Osteoblast (primary cell): ENCODE data around the gene CNBD2. TPM values are rescaled to one million over a fixed set of nuclear protein-coding genes. Genes with fewer than 3 reads are reported as not detected.
"Not testable (repeated sequence)": the region's sequence is repeated elsewhere in the genome, so short reads cannot be mapped to it uniquely, and the experiment has no call there.

ENCODE experiments used
- DNase-seq: peaks from one replicate; pipeline ENCODE4 v3.0.0; 2011; ENCODE audit warnings: low spot score, mixed read lengths; ENCODE audit not compliant: insufficient read length; ENCODE audit errors: missing footprints
- H2AFZ ChIP-seq: 2 replicates; pipeline ENCODE4 v1.6.0; 2011; ENCODE audit warnings: mild to moderate bottlenecking, low read length
- H3K27ac ChIP-seq: 2 replicates; pipeline ENCODE4 v1.5.1; 2011; ENCODE audit warnings: mild to moderate bottlenecking, low read depth, low read length, moderate library complexity
- H3K27me3 ChIP-seq: 2 replicates; pipeline ENCODE4 v1.6.0; 2012; ENCODE audit warnings: mild to moderate bottlenecking, control low read depth, inconsistent platforms, low read length, moderate library complexity; ENCODE audit not compliant: insufficient read depth
- H3K36me3 ChIP-seq: 2 replicates; pipeline ENCODE4 v1.5.1; 2011; ENCODE audit warnings: mild to moderate bottlenecking, low read length, control low read depth, moderate library complexity; ENCODE audit not compliant: insufficient read depth
- H3K4me1 ChIP-seq: 2 replicates; pipeline ENCODE4 v1.5.1; 2011; ENCODE audit warnings: mild to moderate bottlenecking, low read length, control low read depth, moderate library complexity; ENCODE audit not compliant: insufficient read depth
- H3K4me2 ChIP-seq: 2 replicates; pipeline ENCODE4 v1.6.0; 2011; ENCODE audit warnings: mild to moderate bottlenecking, low read length; ENCODE audit not compliant: insufficient read depth
- H3K4me3 ChIP-seq: fragments of 200-600 bp; sonication (generic); 3 replicates; pipeline ENCODE4 v1.5.1; 2012; ENCODE audit warnings: mild to moderate bottlenecking, low read length, inconsistent platforms; ENCODE audit not compliant: insufficient read depth
- H3K79me2 ChIP-seq: 2 replicates; pipeline ENCODE4 v1.6.0; 2012; ENCODE audit warnings: mild to moderate bottlenecking, low read length, control low read depth, inconsistent platforms; ENCODE audit not compliant: insufficient read depth
- H3K9me3 ChIP-seq: 2 replicates; pipeline ENCODE4 v1.5.1; 2011; ENCODE audit warnings: low read depth, low read length, control low read depth
- H4K20me1 ChIP-seq: 2 replicates; pipeline ENCODE4 v1.6.0; 2012; ENCODE audit warnings: mild to moderate bottlenecking, low read length, control low read depth; ENCODE audit not compliant: insufficient read depth
- CTCF ChIP-seq: IDR thresholded peaks from 2 replicates; pipeline ENCODE4 v1.5.1; 2011; ENCODE audit warnings: mild to moderate bottlenecking, low read depth, low read length, moderate library complexity; ENCODE audit errors: extremely low read depth
- total RNA-seq: library from RNA; depleted of rRNA; stranded (reverse); fragments of >200 nt; gene quantifications from 2 replicates; pipeline ENCODE4 v1.2.3, GENCODE V29; 2012

Gene CNBD2
- total RNA-seq, 1 donor, result 0.72 TPM

DNA sequence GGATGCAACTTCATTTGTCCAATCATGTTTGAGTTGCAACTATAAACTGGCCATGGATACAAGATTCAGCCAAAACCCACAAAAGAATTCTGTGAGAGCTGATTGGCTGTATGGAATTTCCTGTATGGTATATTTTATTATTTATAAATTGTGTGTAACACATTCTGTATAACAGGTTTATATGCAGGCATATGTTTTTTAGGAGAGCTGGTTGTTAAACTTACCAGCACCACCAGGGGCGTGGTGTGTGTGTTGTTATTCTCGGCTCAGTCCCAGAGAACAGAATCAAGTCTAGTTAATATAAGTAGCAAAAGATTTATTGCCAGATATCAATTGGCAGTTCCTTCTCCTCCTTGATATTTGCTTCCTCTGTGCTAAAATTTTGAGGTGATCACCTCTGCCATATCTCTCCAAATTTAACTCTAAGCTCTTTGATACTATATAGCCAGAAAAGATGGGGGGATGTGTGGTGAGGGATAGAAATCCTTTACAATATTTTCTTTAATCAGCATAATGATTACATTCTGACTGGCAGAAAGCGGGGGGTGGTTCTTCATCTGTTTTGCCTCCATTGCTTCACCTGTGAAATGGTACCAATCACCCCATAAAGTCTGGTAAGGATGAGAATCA lies 22.9 kb downstream of the CNBD2 start:
- no peaks in the 10 kb centered on the region for H4K20me1 ChIP-seq
- H2AFZ ChIP-seq, result no peak overlapping the region
- peak; percentile 60 for TF ChIP-seq CTCF

DNA sequence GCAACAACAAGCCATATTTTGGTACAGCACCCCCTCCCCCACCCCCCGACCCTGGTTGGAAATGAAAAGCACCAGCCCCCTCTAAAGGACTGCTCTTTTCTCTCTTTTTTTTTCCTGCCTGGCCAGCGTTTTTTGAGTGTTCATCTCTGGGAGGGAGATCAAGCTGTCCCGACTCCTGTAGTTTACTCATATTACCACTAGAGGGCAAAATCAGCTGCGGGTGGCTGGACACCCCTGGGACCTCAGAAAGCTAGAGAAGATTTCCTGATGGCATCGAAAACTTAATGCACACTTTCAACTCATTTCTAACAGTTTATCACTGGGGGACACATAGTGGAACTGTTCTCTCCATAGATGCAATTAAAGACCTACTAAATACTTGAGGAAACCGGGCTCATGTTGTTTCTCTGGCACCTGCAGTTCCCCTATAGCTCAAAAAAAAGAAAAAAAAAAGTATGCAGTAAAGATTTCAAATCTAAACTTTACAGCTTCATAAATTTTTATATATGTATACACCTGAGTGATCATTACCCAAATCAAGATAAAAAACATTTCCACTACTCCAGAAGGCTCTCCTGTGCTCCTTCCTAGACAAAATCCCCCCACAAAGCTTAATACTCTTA lies 24.4 kb downstream of the CNBD2 start:
- Histone ChIP-seq H3K9me3 (no peaks in the 10 kb centered on the region), H3K79me2 (no peaks in the 10 kb centered on the region), H4K20me1 (no peaks in the 10 kb centered on the region), H3K4me2 (peak overlapping the region; percentile 39), H3K4me3 (no peak overlapping the region), H2AFZ (no peak overlapping the region), H3K27ac (no peak overlapping the region), H3K4me1 (no peaks in the 10 kb centered on the region), H3K36me3 (no peaks in the 10 kb centered on the region), H3K27me3 (no peaks in the 10 kb centered on the region)
- peak; percentile 90 for DNase-seq
- TF ChIP-seq CTCF, result peak; percentile 91

More for the DNA sequence above, 22.9 kb downstream of the CNBD2 start:
- Histone ChIP-seq H3K79me2 (no peaks in the 10 kb centered on the region), H3K27me3 (no peaks in the 10 kb centered on the region), H3K4me1 (no peaks in the 10 kb centered on the region), H3K27ac (no peak overlapping the region), H3K9me3 (no peaks in the 10 kb centered on the region), H3K4me3 (no peak overlapping the region), H3K36me3 (no peaks in the 10 kb centered on the region), H3K4me2 (no peak overlapping the region)
- no peak for DNase-seq

DNA sequence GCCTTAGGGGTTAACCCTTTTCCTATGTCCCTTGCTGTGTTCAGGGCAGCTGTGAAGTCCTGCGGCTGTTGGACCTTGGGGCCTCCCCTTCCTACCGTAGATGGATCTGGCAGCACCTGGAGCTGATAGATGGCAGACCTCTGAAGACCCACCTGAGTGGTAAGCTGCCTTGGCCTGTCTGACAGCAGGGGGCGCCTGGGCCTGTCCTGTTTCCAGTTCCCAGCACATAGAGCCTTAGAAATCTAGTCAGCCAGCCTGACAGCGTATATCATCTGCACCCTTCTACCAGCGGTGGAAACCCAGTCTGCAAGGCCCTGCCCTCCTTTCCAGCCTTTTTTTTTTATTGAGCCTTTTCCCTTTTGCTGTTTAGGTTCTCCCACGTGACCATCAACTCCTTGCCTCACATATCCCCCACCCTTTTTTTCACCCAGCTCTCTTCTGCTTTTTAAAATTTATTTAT lies 26.6 kb downstream of the CNBD2 start:
- Histone ChIP-seq H3K36me3 (no peaks in the 10 kb centered on the region), H3K27ac (no peak overlapping the region), H3K4me2 (no peak overlapping the region), H2AFZ (no peak overlapping the region), H3K4me1 (no peaks in the 10 kb centered on the region), H3K79me2 (no peaks in the 10 kb centered on the region), H3K4me3 (no peak overlapping the region), H3K27me3 (no peaks in the 10 kb centered on the region), H3K9me3 (no peaks in the 10 kb centered on the region), H4K20me1 (no peaks in the 10 kb centered on the region)
- peak; percentile 93 for DNase-seq
- TF ChIP-seq CTCF, result peak; percentile 94

- not testable (repeated sequence) for H3K4me3 ChIP-seq
Observed at GRCh38 chr20:35996492-35996891, 28.1 kb downstream of the CNBD2 start.

DNA sequence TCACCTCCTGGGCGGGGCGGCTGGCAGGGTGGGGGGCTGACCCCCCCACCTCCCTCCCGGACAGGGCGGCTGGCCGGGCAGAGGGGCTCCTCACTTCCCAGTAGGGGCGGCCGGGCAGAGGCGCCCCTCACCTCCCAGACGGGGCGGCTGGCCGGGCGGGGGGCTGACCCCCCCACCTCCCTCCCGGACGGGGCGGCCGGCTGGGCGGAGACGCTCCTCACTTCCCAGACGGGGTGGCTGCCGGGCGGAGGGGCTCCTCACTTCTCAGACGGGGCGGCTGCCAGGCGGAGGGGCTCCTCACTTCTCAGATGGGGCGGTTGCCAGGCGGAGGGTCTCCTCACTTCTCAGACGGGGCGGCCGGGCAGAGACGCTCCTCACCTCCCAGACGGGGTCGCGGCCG lies 32.9 kb downstream of the CNBD2 start:
- H3K4me1 ChIP-seq, DNase-seq: not testable (repeated sequence)

More at GRCh38 chr20:35996492-35996891, 28.1 kb downstream of the CNBD2 start:
- H3K4me2 ChIP-seq, H3K36me3 ChIP-seq, DNase-seq, H3K4me1 ChIP-seq, H3K27ac ChIP-seq, H3K79me2 ChIP-seq, H2AFZ ChIP-seq, H3K9me3 ChIP-seq, H3K27me3 ChIP-seq, H4K20me1 ChIP-seq: not testable (repeated sequence)

More for the DNA sequence above, 32.9 kb downstream of the CNBD2 start:
- not testable (repeated sequence) for H3K79me2 ChIP-seq, H3K4me2 ChIP-seq, H3K27me3 ChIP-seq, H4K20me1 ChIP-seq, H2AFZ ChIP-seq, H3K27ac ChIP-seq, H3K4me3 ChIP-seq, H3K9me3 ChIP-seq, H3K36me3 ChIP-seq
